GM18517 (cell line): ENCODE measurements around the gene LRP11.
"Not testable (repeated sequence)": the region's sequence is repeated elsewhere in the genome, so short reads cannot be mapped to it uniquely, and the experiment has no call there.

ENCODE experiments used
- ATAC-seq: cut with Tn5 transposase; IDR thresholded peaks from one replicate; pipeline ENCODE4 v1.9.1; 2021; ENCODE audit warnings: mild to moderate bottlenecking, moderate library complexity; ENCODE audit not compliant: unreplicated experiment

Gene LRP11

GRCh38 chr6:149897855-149898744 lies 33.9 kb upstream of the LRP11 start, which contains the start of gene RAET1E:
Gene RAET1E, minus strand, starts transcription at chr6:149898113. Its CDS starts 7,212 bp downstream, at chr6:149890901.
- no peak for ATAC-seq

GRCh38 chr6:149897015-149897697 lies 33.0 kb upstream of the LRP11 start:
- ATAC-seq, result no peak

- no peak for ATAC-seq
Measured at GRCh38 chr6:149896491-149896890, 32.3 kb upstream of the LRP11 start.

- no peak for ATAC-seq
Measured at GRCh38 chr6:149895833-149896271, 31.7 kb upstream of the LRP11 start.

- ATAC-seq, result no peak
Measured at GRCh38 chr6:149895048-149895590, 31.0 kb upstream of the LRP11 start.

GRCh38 chr6:149891864-149892263 lies 27.7 kb upstream of the LRP11 start:
- ATAC-seq, result not testable (repeated sequence)

- ATAC-seq, result no peak
Measured at GRCh38 chr6:149891259-149891658, 27.1 kb upstream of the LRP11 start.

- no peak for ATAC-seq
Measured at GRCh38 chr6:149890629-149891045, 26.5 kb upstream of the LRP11 start.

- ATAC-seq, result no peak
Measured at GRCh38 chr6:149889326-149889725, 25.2 kb upstream of the LRP11 start.

- ATAC-seq, result no peak
Measured at GRCh38 chr6:149888659-149889058, 24.5 kb upstream of the LRP11 start.

GRCh38 chr6:149888093-149888492 lies 23.9 kb upstream of the LRP11 start:
- ATAC-seq, result no peak

- ATAC-seq, result no peak
Measured at GRCh38 chr6:149887343-149887742, 23.2 kb upstream of the LRP11 start.

GRCh38 chr6:149885888-149886287 lies 21.7 kb upstream of the LRP11 start:
- no peak for ATAC-seq

- ATAC-seq, result no peak
Measured at GRCh38 chr6:149884617-149885016, 20.5 kb upstream of the LRP11 start.

GRCh38 chr6:149884215-149884614 lies 20.1 kb upstream of the LRP11 start:
- ATAC-seq, result no peak

- no peak for ATAC-seq
Measured at GRCh38 chr6:149881860-149882259, 17.7 kb upstream of the LRP11 start.

- ATAC-seq, result no peak
Measured at GRCh38 chr6:149881066-149881766, 17.1 kb upstream of the LRP11 start.

GRCh38 chr6:149877659-149878058 lies 13.5 kb upstream of the LRP11 start:
- no peak for ATAC-seq

GRCh38 chr6:149876241-149876933 lies 12.2 kb upstream of the LRP11 start:
- ATAC-seq, result no peak

GRCh38 chr6:149872233-149872632 lies 8.1 kb upstream of the LRP11 start:
- no peak for ATAC-seq
